Jurkat, Clone E6-1 (cell line): ENCODE results near the gene FZD1.

Experiments
- DNase-seq: peaks from one replicate; pipeline ENCODE4 v3.0.0-alpha.2; 2011; ENCODE audit warnings: low read depth, low spot score
- H3K4me3 ChIP-seq: 2 replicates; pipeline ENCODE4 v1.5.1; 2011; ENCODE audit warnings: mild to moderate bottlenecking, low read length, control low read depth, moderate library complexity

Gene FZD1

GRCh38 chr7:91263384-91264045, 718 bp upstream of the FZD1 start:
- H3K4me3 ChIP-seq: peak overlapping the region; percentile 53
- DNase-seq: no peak

GRCh38 chr7:91264924-91265681, 870 bp downstream of the FZD1 start:
- peak overlapping the region; percentile 53 for H3K4me3 ChIP-seq
- DNase-seq: no peak

- no peak for DNase-seq
- H3K4me3 ChIP-seq: no peak overlapping the region
These were observed 1.4 kb downstream of the FZD1 start for GRCh38 chr7:91265693-91266066.

GRCh38 chr7:91266067-91266688, 1.9 kb downstream of the FZD1 start:
- H3K4me3 ChIP-seq: no peak overlapping the region

GRCh38 chr7:91266689-91267090, 2.5 kb downstream of the FZD1 start:
- no peak for DNase-seq
- H3K4me3 ChIP-seq: no peak overlapping the region

More at GRCh38 chr7:91266067-91266688, 1.9 kb downstream of the FZD1 start:
- no peak for DNase-seq

GRCh38 chr7:91267171-91267955, 3.1 kb downstream of the FZD1 start:
- no peak for DNase-seq
- no peak overlapping the region for H3K4me3 ChIP-seq

- no peak overlapping the region for H3K4me3 ChIP-seq
- DNase-seq: no peak
These were observed 6.1 kb downstream of the FZD1 start for GRCh38 chr7:91270372-91270771.

GRCh38 chr7:91276909-91277308, 12.7 kb downstream of the FZD1 start:
- no peak for DNase-seq
- H3K4me3 ChIP-seq: no peak overlapping the region

GRCh38 chr7:91280185-91280584, 16.0 kb downstream of the FZD1 start:
- H3K4me3 ChIP-seq: no peak overlapping the region
- DNase-seq: no peak

GRCh38 chr7:91280604-91281003, 16.4 kb downstream of the FZD1 start:
- H3K4me3 ChIP-seq: no peak overlapping the region
- no peak for DNase-seq

GRCh38 chr7:91285696-91286355, 21.6 kb downstream of the FZD1 start:
- no peak overlapping the region for H3K4me3 ChIP-seq

GRCh38 chr7:91286432-91286831, 22.2 kb downstream of the FZD1 start:
- H3K4me3 ChIP-seq: no peak overlapping the region
- no peak for DNase-seq

More at GRCh38 chr7:91285696-91286355, 21.6 kb downstream of the FZD1 start:
- no peak for DNase-seq

- H3K4me3 ChIP-seq: no peak overlapping the region
- no peak for DNase-seq
These were observed 23.3 kb downstream of the FZD1 start for GRCh38 chr7:91287371-91288084.

GRCh38 chr7:91288208-91288824, 24.1 kb downstream of the FZD1 start:
- peak; percentile 22 for DNase-seq
- H3K4me3 ChIP-seq: no peak overlapping the region

- DNase-seq: no peak
- H3K4me3 ChIP-seq: no peak overlapping the region
These were observed 25.5 kb downstream of the FZD1 start for GRCh38 chr7:91289633-91290254.

- no peak for DNase-seq
- H3K4me3 ChIP-seq: no peak overlapping the region
These were observed 27.1 kb downstream of the FZD1 start for GRCh38 chr7:91291302-91291701.

GRCh38 chr7:91291902-91292301, 27.7 kb downstream of the FZD1 start:
- H3K4me3 ChIP-seq: no peak overlapping the region
- no peak for DNase-seq

GRCh38 chr7:91292506-91292905, 28.3 kb downstream of the FZD1 start:
- no peak for DNase-seq
- H3K4me3 ChIP-seq: no peak overlapping the region
